DOHH2 (cell line): ENCODE measurements around the gene CPAMD8.
"Not testable (repeated sequence)": the region's sequence is repeated elsewhere in the genome, so short reads cannot be mapped to it uniquely, and the experiment has no call there.

Source experiments
- H3F3A ChIP-seq: fragments of 200-600 bp; sonication (generic), shearing (Covaris generic); 2 replicates; pipeline ENCODE4 v1.6.0; 2016; ENCODE audit warnings: antibody characterized with exemption, mild to moderate bottlenecking; ENCODE audit not compliant: control insufficient read depth, insufficient read depth
- H3K27ac ChIP-seq: fragments of 200-600 bp; sonication (generic); 2 replicates; pipeline ENCODE4 v1.5.1; 2014; ENCODE audit warnings: low read depth, mild to moderate bottlenecking, low read length, moderate library complexity
- H3K27me3 ChIP-seq: fragments of 200-600 bp; sonication (generic); 2 replicates; pipeline ENCODE4 v1.6.1; 2014; ENCODE audit warnings: mild to moderate bottlenecking, low read length, mixed read lengths; ENCODE audit not compliant: control insufficient read depth
- H3K36me3 ChIP-seq: fragments of 200-600 bp; sonication (generic); 2 replicates; pipeline ENCODE4 v1.6.1; 2014; ENCODE audit warnings: mild to moderate bottlenecking, low read length, moderate library complexity, mixed read lengths; ENCODE audit not compliant: control insufficient read depth
- H3K4me1 ChIP-seq: fragments of 200-600 bp; sonication (generic); 2 replicates; pipeline ENCODE4 v1.6.1; 2014; ENCODE audit warnings: mild to moderate bottlenecking, low read length, mixed read lengths; ENCODE audit not compliant: control insufficient read depth
- H3K4me2 ChIP-seq: fragments of 200-600 bp; sonication (generic); 2 replicates; pipeline ENCODE4 v1.6.0; 2014; ENCODE audit warnings: mild to moderate bottlenecking, low read length, moderate library complexity
- H3K4me3 ChIP-seq: fragments of 200-600 bp; sonication (generic); 2 replicates; pipeline ENCODE4 v1.5.1; 2014; ENCODE audit warnings: mild to moderate bottlenecking, low read length, mixed read lengths
- H3K79me2 ChIP-seq: fragments of 200-600 bp; sonication (generic); 2 replicates; pipeline ENCODE4 v1.6.1; 2014; ENCODE audit warnings: mild to moderate bottlenecking, low read length, mixed read lengths; ENCODE audit not compliant: control insufficient read depth
- H3K9me2 ChIP-seq: fragments of 200-600 bp; sonication (generic); replicated peaks from 2 replicates; pipeline ENCODE4 v1.6.1; 2014; ENCODE audit warnings: mild to moderate bottlenecking, low read length, mixed read lengths; ENCODE audit not compliant: control insufficient read depth
- H3K9me3 ChIP-seq: fragments of 200-600 bp; sonication (generic); 2 replicates; pipeline ENCODE4 v1.6.1; 2014; ENCODE audit warnings: antibody characterized with exemption, low read length, mixed read lengths; ENCODE audit not compliant: control insufficient read depth, insufficient read depth
- H4K20me1 ChIP-seq: fragments of 200-600 bp; sonication (generic); 2 replicates; pipeline ENCODE4 v1.6.0; 2014; ENCODE audit warnings: low read depth, mild to moderate bottlenecking, antibody characterized with exemption, low read length, moderate library complexity; ENCODE audit not compliant: control insufficient read depth, insufficient read depth
- EZH2phosphoT487 ChIP-seq: fragments of 200-600 bp; sonication (generic); IDR thresholded peaks from 2 replicates; pipeline ENCODE4 v1.6.1; 2017; ENCODE audit warnings: borderline replicate concordance, mild to moderate bottlenecking, antibody characterized with exemption, low read length, moderate library complexity, mixed read lengths
- TF ChIP-seq, protein P1 (sequence below): fragments of 200-600 bp; sonication (generic); IDR thresholded peaks from one replicate; pipeline ENCODE4 v1.5.1; 2014; ENCODE audit warnings: antibody characterized with exemption, mild to moderate bottlenecking, low read depth, low read length; ENCODE audit not compliant: poor library complexity, severe bottlenecking

Gene CPAMD8

GRCh38 chr19:17025361-17025760 is 1.2 kb downstream of the CPAMD8 start:
- Histone ChIP-seq H3K4me2 (no peak overlapping the region), H3K36me3 (no peaks in the 10 kb centered on the region), H3K79me2 (no peaks in the 10 kb centered on the region), H3K4me1 (peaks cover 23% of the 10 kb centered on the region), H3K27me3 (peaks cover 11% of the 10 kb centered on the region), H3K27ac (no peak overlapping the region), H3K9me3 (peaks cover 10% of the 10 kb centered on the region), H3K9me2 (no peaks in the 10 kb centered on the region), H4K20me1 (no peaks in the 10 kb centered on the region), H3F3A (peaks cover 3% of the 10 kb centered on the region; the same call in 1 of the 2 replicates), H3K4me3 (no peak overlapping the region)
- TF ChIP-seq EZH2phosphoT487: no peak
- TF ChIP-seq, protein P1, sequence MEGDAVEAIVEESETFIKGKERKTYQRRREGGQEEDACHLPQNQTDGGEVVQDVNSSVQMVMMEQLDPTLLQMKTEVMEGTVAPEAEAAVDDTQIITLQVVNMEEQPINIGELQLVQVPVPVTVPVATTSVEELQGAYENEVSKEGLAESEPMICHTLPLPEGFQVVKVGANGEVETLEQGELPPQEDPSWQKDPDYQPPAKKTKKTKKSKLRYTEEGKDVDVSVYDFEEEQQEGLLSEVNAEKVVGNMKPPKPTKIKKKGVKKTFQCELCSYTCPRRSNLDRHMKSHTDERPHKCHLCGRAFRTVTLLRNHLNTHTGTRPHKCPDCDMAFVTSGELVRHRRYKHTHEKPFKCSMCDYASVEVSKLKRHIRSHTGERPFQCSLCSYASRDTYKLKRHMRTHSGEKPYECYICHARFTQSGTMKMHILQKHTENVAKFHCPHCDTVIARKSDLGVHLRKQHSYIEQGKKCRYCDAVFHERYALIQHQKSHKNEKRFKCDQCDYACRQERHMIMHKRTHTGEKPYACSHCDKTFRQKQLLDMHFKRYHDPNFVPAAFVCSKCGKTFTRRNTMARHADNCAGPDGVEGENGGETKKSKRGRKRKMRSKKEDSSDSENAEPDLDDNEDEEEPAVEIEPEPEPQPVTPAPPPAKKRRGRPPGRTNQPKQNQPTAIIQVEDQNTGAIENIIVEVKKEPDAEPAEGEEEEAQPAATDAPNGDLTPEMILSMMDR: no peak

- H3K4me1 ChIP-seq: peaks cover 23% of the 10 kb centered on the region
- H3K27ac ChIP-seq, H3K9me2 ChIP-seq, H3K4me2 ChIP-seq, H3K4me3 ChIP-seq, H4K20me1 ChIP-seq, H3F3A ChIP-seq, H3K36me3 ChIP-seq, H3K79me2 ChIP-seq: not testable (repeated sequence)
- peaks cover 11% of the 10 kb centered on the region for H3K27me3 ChIP-seq
- peaks cover 10% of the 10 kb centered on the region for H3K9me3 ChIP-seq
Observed at GRCh38 chr19:17024941-17025340, 1.7 kb downstream of the CPAMD8 start.

GRCh38 chr19:17023805-17024204 is 2.8 kb downstream of the CPAMD8 start:
- Histone ChIP-seq H3K4me1 (peaks cover 23% of the 10 kb centered on the region), H4K20me1 (no peaks in the 10 kb centered on the region)

GRCh38 chr19:17022738-17023137 is 3.9 kb downstream of the CPAMD8 start:
- Histone ChIP-seq H3F3A (peaks cover 3% of the 10 kb centered on the region; the same call in 1 of the 2 replicates), H3K4me2 (no peak overlapping the region), H3K27ac (no peak overlapping the region), H3K9me2 (no peaks in the 10 kb centered on the region), H3K79me2 (no peaks in the 10 kb centered on the region), H4K20me1 (no peaks in the 10 kb centered on the region), H3K36me3 (no peaks in the 10 kb centered on the region), H3K27me3 (peaks cover 4% of the 10 kb centered on the region), H3K4me1 (peaks cover 23% of the 10 kb centered on the region), H3K4me3 (no peak overlapping the region), H3K9me3 (peaks cover 10% of the 10 kb centered on the region)
- TF ChIP-seq, protein P1: no peak
- TF ChIP-seq EZH2phosphoT487: no peak

More at GRCh38 chr19:17023805-17024204, 2.8 kb downstream of the CPAMD8 start:
- Histone ChIP-seq H3K4me2 (peak overlapping the region; percentile 44), H3K27ac (0 out of 2 replicates have a peak overlapping the region, but pooled peaks have one; percentile 7), H3K9me3 (peaks cover 10% of the 10 kb centered on the region), H3K4me3 (no peak overlapping the region), H3K27me3 (peaks cover 11% of the 10 kb centered on the region), H3K36me3 (no peaks in the 10 kb centered on the region), H3K9me2 (no peaks in the 10 kb centered on the region), H3K79me2 (no peaks in the 10 kb centered on the region), H3F3A (peaks cover 3% of the 10 kb centered on the region; the same call in 1 of the 2 replicates)
- TF ChIP-seq, protein P1: no peak
- no peak for TF ChIP-seq EZH2phosphoT487
